Measurements from ENCODE around the gene FKRP. TPM values are rescaled to one million over a fixed set of nuclear protein-coding genes. Genes with fewer than 3 reads are reported as not detected.
A peak's percentile ranks its signal among the peaks of the same experiment; 100 is the strongest.

Gene FKRP
- total and polyA plus RNA-seq, 2 of the 13 experiments (the other 11 are each of a cell fraction or from before 2014, with no cell fraction given) = 7.3 to 9.8 TPM

GRCh38 chr19:46776927-46777911 is 31.4 kb downstream of the FKRP start:
- in situ Hi-C loops (cut with HindIII; ENCODE audit: extremely low pct_ligation_motif_present, low pct_unique_long_range_greater_than_20kb) (no loop called here), intact Hi-C loops (cut with micrococcal nuclease; ENCODE audit: unreplicated experiment) (no loop called here)
- ChIA-PET POLR2A (interaction anchor here (0.5 to 1.2 kb wide), 4 partner anchors 8 to 14 kb away, joined by 3 to 5 read pairs (median 3); no protein-coding TSS in a partner anchor), CTCF (ENCODE audit: low intra/inter-chr PET ratio, low total read pairs) (no interaction called here)
- Histone ChIP-seq H3K27ac (ENCODE audit: extremely low read length, insufficient read depth, low read length) (no peak overlapping the region), H3K27me3 (ENCODE audit: control insufficient read depth in 1 of 2, insufficient read depth in 2 of 2, low read length in 2 of 2) (no peaks in the 10 kb centered on the region), H3K4me1 (ENCODE audit: insufficient read depth, low read length) (peaks cover 22% of the 10 kb centered on the region), H3K36me3 (replicated peaks in 1 of 2; ENCODE audit: control insufficient read depth in 1 of 2, insufficient read depth in 2 of 2, low read length in 2 of 2) (peaks cover 34 to 56% of the 10 kb centered on the region in 2 experiments), H3K79me2 (ENCODE audit: insufficient read depth, low read length) (peaks cover 8% of the 10 kb centered on the region), H2AFZ (ENCODE audit: low read length) (no peak overlapping the region), H3K4me2 (ENCODE audit: low read depth, low read length) (no peak overlapping the region), H3K9ac (ENCODE audit: insufficient read depth, low read depth, low read length) (no peak overlapping the region), H3K4me3 (replicated peaks in 1 of 3; ENCODE audit: insufficient read depth in 1 of 3, low read depth in 2 of 3, low read length in 3 of 3) (no peak overlapping the region), H4K20me1 (ENCODE audit: insufficient read depth, low read length) (peaks cover 36% of the 10 kb centered on the region; the same call in 1 of the 2 replicates), H3K9me3 (ENCODE audit: low read length) (no peaks in the 10 kb centered on the region)
- 97% methylated on average over 28 of the region's 33 CpGs for WGBS (ENCODE audit: low lambda C conversion rate)
- BruUV-seq (replicated peaks) = no TSS peak
- DNase-seq (ENCODE audit: low spot score) (no peak), ATAC-seq (peak; percentile 15; the same call in 1 of the 3 replicates), FAIRE-seq (no peak)
- TF ChIP-seq HNF4A (CRISPR knock-in tag; IDR thresholded peaks at IDR 0.05) (no peak), SOX5 (CRISPR knock-in tag; IDR thresholded peaks at IDR 0.05; ENCODE audit: borderline replicate concordance) (no peak), ZNF460 (CRISPR knock-in tag; IDR thresholded peaks at IDR 0.05; ENCODE audit: borderline replicate concordance) (no peak), ZNF564 (CRISPR knock-in tag; IDR thresholded peaks at IDR 0.05) (no peak), ZKSCAN8 (CRISPR knock-in tag; IDR thresholded peaks at IDR 0.05; ENCODE audit: borderline replicate concordance) (no peak), NR2F6 (IDR thresholded peaks at IDR 0.05) (no peak), NR2F6 (CRISPR knock-in tag; IDR thresholded peaks at IDR 0.05) (no peak), KDM4B (CRISPR knock-in tag; IDR thresholded peaks at IDR 0.05) (no peak), KLF15 (CRISPR knock-in tag; IDR thresholded peaks at IDR 0.05; ENCODE audit: borderline replicate concordance) (no peak), RAD51 (IDR thresholded peaks at IDR 0.05; ENCODE audit: borderline replicate concordance) (no peak), AGO1 (IDR thresholded peaks at IDR 0.05; ENCODE audit: low read depth, low read length, poor library complexity, severe bottlenecking) (no peak), MTF1 (CRISPR knock-in tag; IDR thresholded peaks at IDR 0.05) (no peak), FOXA1 (IDR thresholded peaks at IDR 0.05) (no peak), FOXA1 (CRISPR knock-in tag; IDR thresholded peaks at IDR 0.05) (no peak), ZBTB7B (CRISPR knock-in tag; IDR thresholded peaks at IDR 0.05) (no peak), SP4 (CRISPR knock-in tag; IDR thresholded peaks at IDR 0.05) (no peak), TAF15 (IDR thresholded peaks at IDR 0.05; ENCODE audit: low read depth, low read length, poor library complexity, severe bottlenecking) (no peak), ZKSCAN5 (CRISPR knock-in tag; IDR thresholded peaks at IDR 0.05) (no peak), PTBP1 (IDR thresholded peaks at IDR 0.05; ENCODE audit: low read depth, low read length, poor library complexity, severe bottlenecking) (no peak)
- TF ChIP-seq, protein P1, sequence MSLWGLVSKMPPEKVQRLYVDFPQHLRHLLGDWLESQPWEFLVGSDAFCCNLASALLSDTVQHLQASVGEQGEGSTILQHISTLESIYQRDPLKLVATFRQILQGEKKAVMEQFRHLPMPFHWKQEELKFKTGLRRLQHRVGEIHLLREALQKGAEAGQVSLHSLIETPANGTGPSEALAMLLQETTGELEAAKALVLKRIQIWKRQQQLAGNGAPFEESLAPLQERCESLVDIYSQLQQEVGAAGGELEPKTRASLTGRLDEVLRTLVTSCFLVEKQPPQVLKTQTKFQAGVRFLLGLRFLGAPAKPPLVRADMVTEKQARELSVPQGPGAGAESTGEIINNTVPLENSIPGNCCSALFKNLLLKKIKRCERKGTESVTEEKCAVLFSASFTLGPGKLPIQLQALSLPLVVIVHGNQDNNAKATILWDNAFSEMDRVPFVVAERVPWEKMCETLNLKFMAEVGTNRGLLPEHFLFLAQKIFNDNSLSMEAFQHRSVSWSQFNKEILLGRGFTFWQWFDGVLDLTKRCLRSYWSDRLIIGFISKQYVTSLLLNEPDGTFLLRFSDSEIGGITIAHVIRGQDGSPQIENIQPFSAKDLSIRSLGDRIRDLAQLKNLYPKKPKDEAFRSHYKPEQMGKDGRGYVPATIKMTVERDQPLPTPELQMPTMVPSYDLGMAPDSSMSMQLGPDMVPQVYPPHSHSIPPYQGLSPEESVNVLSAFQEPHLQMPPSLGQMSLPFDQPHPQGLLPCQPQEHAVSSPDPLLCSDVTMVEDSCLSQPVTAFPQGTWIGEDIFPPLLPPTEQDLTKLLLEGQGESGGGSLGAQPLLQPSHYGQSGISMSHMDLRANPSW (CRISPR knock-in tag; IDR thresholded peaks at IDR 0.05; ENCODE audit: borderline replicate concordance) = no peak
- TF ChIP-seq, protein P2, sequence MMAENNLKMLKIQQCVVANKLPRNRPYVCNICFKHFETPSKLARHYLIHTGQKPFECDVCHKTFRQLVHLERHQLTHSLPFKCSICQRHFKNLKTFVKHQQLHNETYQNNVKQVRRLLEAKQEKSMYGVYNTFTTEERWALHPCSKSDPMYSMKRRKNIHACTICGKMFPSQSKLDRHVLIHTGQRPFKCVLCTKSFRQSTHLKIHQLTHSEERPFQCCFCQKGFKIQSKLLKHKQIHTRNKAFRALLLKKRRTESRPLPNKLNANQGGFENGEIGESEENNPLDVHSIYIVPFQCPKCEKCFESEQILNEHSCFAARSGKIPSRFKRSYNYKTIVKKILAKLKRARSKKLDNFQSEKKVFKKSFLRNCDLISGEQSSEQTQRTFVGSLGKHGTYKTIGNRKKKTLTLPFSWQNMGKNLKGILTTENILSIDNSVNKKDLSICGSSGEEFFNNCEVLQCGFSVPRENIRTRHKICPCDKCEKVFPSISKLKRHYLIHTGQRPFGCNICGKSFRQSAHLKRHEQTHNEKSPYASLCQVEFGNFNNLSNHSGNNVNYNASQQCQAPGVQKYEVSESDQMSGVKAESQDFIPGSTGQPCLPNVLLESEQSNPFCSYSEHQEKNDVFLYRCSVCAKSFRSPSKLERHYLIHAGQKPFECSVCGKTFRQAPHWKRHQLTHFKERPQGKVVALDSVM (CRISPR knock-in tag; IDR thresholded peaks at IDR 0.05) = no peak
